SK-N-SH treated with all-trans-retinoic acid at 6 μM for 48 hours (cell line): ENCODE measurements around the gene ZNF527.

Experiments used
- ARNTL ChIP-seq: fragments of 450-650 bp; formaldehyde crosslinking; IDR thresholded peaks from 2 replicates; pipeline ENCODE4 v1.5.0; 2020; ENCODE audit warnings: low read depth, mild to moderate bottlenecking, moderate library complexity, borderline replicate concordance
- CSDC2 ChIP-seq: fragments of 250-450 bp; sonication (Bioruptor Pico); IDR thresholded peaks from 2 replicates; pipeline ENCODE4 v1.5.0; 2020; ENCODE audit warnings: mild to moderate bottlenecking, moderate library complexity
- CSRNP3 ChIP-seq: fragments of 250-450 bp; sonication (Bioruptor Pico); IDR thresholded peaks from 2 replicates; pipeline ENCODE4 v1.5.1; 2021; ENCODE audit warnings: mild to moderate bottlenecking, moderate library complexity
- OSR1 ChIP-seq: fragments of 250-450 bp; sonication (Bioruptor Pico); IDR thresholded peaks from 2 replicates; pipeline ENCODE4 v1.8.0; 2022; ENCODE audit warnings: moderate library complexity, mild to moderate bottlenecking, inconsistent platforms
- PATZ1 ChIP-seq: fragments of 250-450 bp; sonication (Bioruptor Pico); IDR thresholded peaks from 2 replicates; pipeline ENCODE4 v1.8.0; 2020; ENCODE audit warnings: mild to moderate bottlenecking, moderate library complexity, borderline replicate concordance
- ZC3H10 ChIP-seq: fragments of 250-450 bp; sonication (Bioruptor Pico); IDR thresholded peaks from 2 replicates; pipeline ENCODE4 v1.5.1; 2021; ENCODE audit warnings: mild to moderate bottlenecking, moderate library complexity
- ZFP30 ChIP-seq: fragments of 450-650 bp; formaldehyde crosslinking; IDR thresholded peaks from 2 replicates; pipeline ENCODE4 v1.5.0; 2022; ENCODE audit warnings: mild to moderate bottlenecking, moderate library complexity
- ZNF8 ChIP-seq: fragments of 450-650 bp; formaldehyde crosslinking; IDR thresholded peaks from 2 replicates; pipeline ENCODE4 v1.5.0; 2020; ENCODE audit warnings: mild to moderate bottlenecking, moderate library complexity

- TF ChIP-seq OSR1 (CRISPR knock-in tag) = no peak
- TF ChIP-seq ZFP30 = no peak
- TF ChIP-seq CSDC2 (CRISPR knock-in tag) = no peak
- no peak for TF ChIP-seq PATZ1 (CRISPR knock-in tag)
- TF ChIP-seq ZC3H10 (CRISPR knock-in tag) = no peak
- no peak for TF ChIP-seq ARNTL (CRISPR knock-in tag)
- TF ChIP-seq ZNF8 (CRISPR knock-in tag) = no peak
- TF ChIP-seq CSRNP3 (CRISPR knock-in tag) = no peak
Observed at GRCh38 chr19:37333457-37333856, 37.4 kb upstream of the ZNF527 start.
